Keratinocyte (primary cell): ENCODE data around the gene SNHG17.

ENCODE experiments used
- EZH2 ChIP-seq: IDR thresholded peaks from one replicate; pipeline ENCODE4 v1.6.1; 2012; ENCODE audit warnings: inconsistent platforms, mild to moderate bottlenecking, low read length, moderate library complexity
- TF ChIP-seq, protein P1 (sequence below), 3 experiments: IDR thresholded peaks in 1 of 3; conservative IDR thresholded peaks in 1 of 3; optimal IDR thresholded peaks in 1 of 3; 2 replicates in 2 of 3; 3 replicates in 1 of 3; pipeline versions ENCODE3 to v1.5.1; 2011; ENCODE audit warnings: low read length in 3 of 3, mild to moderate bottlenecking in 3 of 3, moderate library complexity in 2 of 3, control low read depth in 1 of 3, inconsistent platforms in 1 of 3; ENCODE audit not compliant: insufficient read depth in 2 of 3; ENCODE audit errors: extremely low read depth in 1 of 3

GRCh38 chr20:38437796-38438195 is 2.7 kb upstream of the SNHG17 start:
- TF ChIP-seq, protein P1, sequence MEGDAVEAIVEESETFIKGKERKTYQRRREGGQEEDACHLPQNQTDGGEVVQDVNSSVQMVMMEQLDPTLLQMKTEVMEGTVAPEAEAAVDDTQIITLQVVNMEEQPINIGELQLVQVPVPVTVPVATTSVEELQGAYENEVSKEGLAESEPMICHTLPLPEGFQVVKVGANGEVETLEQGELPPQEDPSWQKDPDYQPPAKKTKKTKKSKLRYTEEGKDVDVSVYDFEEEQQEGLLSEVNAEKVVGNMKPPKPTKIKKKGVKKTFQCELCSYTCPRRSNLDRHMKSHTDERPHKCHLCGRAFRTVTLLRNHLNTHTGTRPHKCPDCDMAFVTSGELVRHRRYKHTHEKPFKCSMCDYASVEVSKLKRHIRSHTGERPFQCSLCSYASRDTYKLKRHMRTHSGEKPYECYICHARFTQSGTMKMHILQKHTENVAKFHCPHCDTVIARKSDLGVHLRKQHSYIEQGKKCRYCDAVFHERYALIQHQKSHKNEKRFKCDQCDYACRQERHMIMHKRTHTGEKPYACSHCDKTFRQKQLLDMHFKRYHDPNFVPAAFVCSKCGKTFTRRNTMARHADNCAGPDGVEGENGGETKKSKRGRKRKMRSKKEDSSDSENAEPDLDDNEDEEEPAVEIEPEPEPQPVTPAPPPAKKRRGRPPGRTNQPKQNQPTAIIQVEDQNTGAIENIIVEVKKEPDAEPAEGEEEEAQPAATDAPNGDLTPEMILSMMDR (optimal IDR thresholded peaks at IDR 0.05 in 1 of 3, IDR thresholded peaks at IDR 0.05 in 1 of 3, conservative IDR thresholded peaks at IDR 0.05 in 1 of 3; ENCODE audit: extremely low read depth in 1 of 3, insufficient read depth in 2 of 3, low read length in 3 of 3) = no peak
- TF ChIP-seq EZH2 = no peak
